Measurements from ENCODE around the gene GARIN5B. TPM values are rescaled to one million over a fixed set of nuclear protein-coding genes. Genes with fewer than 3 reads are reported as not detected.

GARIN5B gene
- total and polyA plus RNA-seq, 2 of the 4 experiments (the other 2 are of a cell fraction) = not detected

GRCh38 chr19:55341171-55341588, 21.9 kb downstream of the GARIN5B start:
- Histone ChIP-seq H2AK5ac (ENCODE audit: low read depth, low read length) (peak overlapping the region; percentile 58; the same call in 1 of the 2 replicates), H3K27me3 (ENCODE audit: control insufficient read depth, insufficient read depth, low read length) (no peaks in the 10 kb centered on the region), H4K20me1 (ENCODE audit: insufficient read depth, low read length) (peaks cover 6% of the 10 kb centered on the region), H4K91ac (ENCODE audit: insufficient read depth, low read depth, low read length) (no peak overlapping the region), H3K4me2 (ENCODE audit: low read depth, low read length) (peak overlapping the region; percentile 95), H2BK15ac (ENCODE audit: low read depth, low read length) (no peak overlapping the region), H3K4ac (ENCODE audit: low read depth, low read length) (no peak overlapping the region), H2AFZ (replicated peaks; ENCODE audit: low read length, poor library complexity) (peak overlapping the region; percentile 32), H3K4me3 (ENCODE audit: insufficient read depth, low read depth, low read length) (peak overlapping the region; percentile 87), H3K79me1 (ENCODE audit: low read depth in 1 of 2, low read length in 2 of 2) (peaks cover 4 to 17% of the 10 kb centered on the region in 2 experiments; a peak in 3 of 4 replicates), H3K56ac (ENCODE audit: extremely low read depth, insufficient read depth, low read length) (no peak overlapping the region), H3K14ac (replicated peaks; ENCODE audit: low read depth, low read length) (peak overlapping the region; percentile 66; the same call in 1 of the 2 replicates), H3K4me1 (ENCODE audit: control insufficient read depth, insufficient read depth, low read length) (peaks cover 13% of the 10 kb centered on the region), H3K36me3 (ENCODE audit: control insufficient read depth, insufficient read depth, low read length) (peaks cover 13% of the 10 kb centered on the region; the same call in 1 of the 2 replicates), H3K9me1 (ENCODE audit: insufficient read depth, low read length) (peaks cover 10% of the 10 kb centered on the region; the same call in 1 of the 2 replicates), H2BK5ac (ENCODE audit: low read depth, low read length, poor library complexity, severe bottlenecking) (no peak overlapping the region), H3K9me3 (ENCODE audit: control insufficient read depth, insufficient read depth, low read length) (no peaks in the 10 kb centered on the region), H2BK120ac (ENCODE audit: low read depth, low read length) (no peak overlapping the region), H2AK9ac (replicated peaks; ENCODE audit: low read depth, low read length, poor library complexity) (peak overlapping the region; percentile 55), H3K23ac (ENCODE audit: low read depth, low read length) (no peak overlapping the region), H3K18ac (ENCODE audit: low read depth, low read length) (no peak overlapping the region), H4K8ac (ENCODE audit: low read depth in 2 of 2, low read length in 2 of 2) (no peak overlapping the region), H2BK20ac (ENCODE audit: low read depth, low read length) (no peak overlapping the region), H3K9ac (ENCODE audit: low read depth, low read length) (peak overlapping the region; percentile 20; the same call in 1 of the 2 replicates), H3K27ac (ENCODE audit: insufficient read depth, low read length) (no peak overlapping the region; the same call in 1 of the 2 replicates), H4K5ac (ENCODE audit: low read depth, low read length) (no peak overlapping the region)
- WGBS, 2 experiments (ENCODE audit: extremely low coverage in 2 of 2, insufficient read length in 1 of 2) = 0% methylated on average over 5 of the region's 15 CpGs; no CpG with 5 or more reads in 1 of the 2 experiments
- dilution Hi-C loops (cut with HindIII; ENCODE audit: low sequenced_read_pairs, unreplicated experiment) = no loop called here
- POLR2A ChIA-PET (ENCODE audit: unreplicated experiment) = no interaction called here
- no TSS peak for BruUV-seq (replicated peaks)
- in situ Hi-C loops (cut with MboI; ENCODE audit: low sequenced_read_pairs) = no loop called here
- TF ChIP-seq MAZ (IDR thresholded peaks at IDR 0.05; ENCODE audit: borderline replicate concordance, low read depth, low read length) = 0 out of 2 replicates have a peak, but pooled peaks have one; percentile 7
- no peak for TF ChIP-seq MXI1 (IDR thresholded peaks at IDR 0.05; ENCODE audit: borderline replicate concordance, low read depth, low read length)
- TF ChIP-seq BHLHE40 (IDR thresholded peaks at IDR 0.05; ENCODE audit: low read depth, low read length) = no peak
- no peak for TF ChIP-seq USF2 (IDR thresholded peaks at IDR 0.05; ENCODE audit: low read depth, low read length)
- CTCF ChIA-PET = no interaction called here
- intact Hi-C loops (cut with micrococcal nuclease) = no loop called here
- DNase-seq = peak; percentile 33
- peak; percentile 6; the same call in 1 of the 2 replicates for ATAC-seq (ENCODE audit: low read depth)
